ENCODE data around the gene DPP8.

- TF ChIP-seq POLR2A (IDR thresholded peaks at IDR 0.05; ENCODE audit: low read depth, low read length), result no peak
- TF ChIP-seq TAF1 (IDR thresholded peaks at IDR 0.05; ENCODE audit: borderline replicate concordance, low read depth, low read length), result no peak
- no peak for TF ChIP-seq POLR2AphosphoS5 (IDR thresholded peaks at IDR 0.05; ENCODE audit: low read depth, low read length)
These were observed 33.7 kb upstream of the DPP8 start for GRCh38 chr15:65551183-65551582.
